GM23338 (cell line): Measurements from ENCODE around the gene DDIAS. TPM values are rescaled to one million over a fixed set of nuclear protein-coding genes. Genes with fewer than 3 reads are reported as not detected.

Source experiments
- ATAC-seq: fragments of 200-7000 bp; cut with Tn5 transposase; 3 replicates; pipeline ENCODE4 v1.9.1; 2020
- DNase-seq: peaks from one replicate; pipeline ENCODE4 v3.0.0-alpha.2; 2015; ENCODE audit warnings: low spot score
- H2AFZ ChIP-seq: fragments of 200-600 bp; sonication (generic); 2 replicates; pipeline ENCODE4 v1.8.0; 2016; ENCODE audit warnings: antibody characterized with exemption, mild to moderate bottlenecking, moderate library complexity
- H3F3A ChIP-seq: fragments of 200-600 bp; sonication (generic); replicated peaks from 2 replicates; pipeline ENCODE4 v1.8.0; 2017; ENCODE audit warnings: antibody characterized with exemption, mixed run types, low read depth
- H3K27ac ChIP-seq: fragments of 200-600 bp; sonication (generic); 2 replicates; pipeline ENCODE4 v1.6.1; 2016; ENCODE audit warnings: low read depth
- H3K27me3 ChIP-seq: fragments of 200-600 bp; sonication (generic); 2 replicates; pipeline ENCODE4 v1.8.0; 2016; ENCODE audit warnings: mild to moderate bottlenecking, mixed run types, moderate library complexity; ENCODE audit not compliant: insufficient read depth
- H3K36me3 ChIP-seq: fragments of 200-600 bp; sonication (generic); 2 replicates; pipeline ENCODE4 v1.8.0; 2016; ENCODE audit warnings: mild to moderate bottlenecking; ENCODE audit not compliant: insufficient read depth
- H3K4me1 ChIP-seq: fragments of 200-600 bp; sonication (generic); 2 replicates; pipeline ENCODE4 v1.8.0; 2016; ENCODE audit warnings: mild to moderate bottlenecking, moderate library complexity; ENCODE audit not compliant: insufficient read depth
- H3K4me2 ChIP-seq: fragments of 200-600 bp; sonication (generic); 2 replicates; pipeline ENCODE4 v1.7.1; 2017; ENCODE audit warnings: mixed run types
- H3K4me3 ChIP-seq: fragments of 200-600 bp; sonication (generic); 2 replicates; pipeline ENCODE4 v1.6.1; 2016; ENCODE audit warnings: mixed run types
- H3K79me2 ChIP-seq: fragments of 200-600 bp; sonication (generic); replicated peaks from 2 replicates; pipeline ENCODE4 v1.8.0; 2017; ENCODE audit warnings: mild to moderate bottlenecking; ENCODE audit not compliant: insufficient read depth
- H3K9me2 ChIP-seq: fragments of 200-600 bp; sonication (generic); 2 replicates; pipeline ENCODE4 v1.8.0; 2017; ENCODE audit not compliant: insufficient read depth
- H4K20me1 ChIP-seq: fragments of 200-600 bp; sonication (generic); replicated peaks from 2 replicates; pipeline ENCODE4 v1.8.0; 2017; ENCODE audit warnings: mild to moderate bottlenecking; ENCODE audit not compliant: insufficient read depth
- H3K27ac Mint-ChIP-seq: 2 replicates; pipeline ENCODE4 v1.8.0; 2020; ENCODE audit warnings: inconsistent platforms, mild to moderate bottlenecking, moderate library complexity, mixed read lengths
- H3K27me3 Mint-ChIP-seq: 3 replicates; pipeline ENCODE4 v1.8.0; 2022; ENCODE audit warnings: low read depth, mild to moderate bottlenecking, moderate library complexity, mixed read lengths, inconsistent platforms; ENCODE audit not compliant: insufficient read depth, poor library complexity
- H3K36me3 Mint-ChIP-seq: 3 replicates; pipeline ENCODE4 v1.8.0; 2021; ENCODE audit warnings: low read depth, mild to moderate bottlenecking, inconsistent platforms, moderate library complexity, mixed read lengths
- H3K4me1 Mint-ChIP-seq: 3 replicates; pipeline ENCODE4 v1.8.0; 2020; ENCODE audit warnings: mild to moderate bottlenecking, inconsistent platforms, mixed read lengths
- H3K4me3 Mint-ChIP-seq: 3 replicates; pipeline ENCODE4 v1.8.0; 2021; ENCODE audit warnings: moderate library complexity, mild to moderate bottlenecking, inconsistent platforms, mixed read lengths
- H3K9me3 Mint-ChIP-seq: 3 replicates; pipeline ENCODE4 v1.8.0; 2020; ENCODE audit warnings: moderate library complexity, mild to moderate bottlenecking, inconsistent platforms, mixed read lengths
- CREB1 ChIP-seq: fragments of 250-450 bp; sonication (Bioruptor Pico); IDR thresholded peaks from 2 replicates; pipeline ENCODE4 v1.5.0; 2020; ENCODE audit warnings: low read depth, mild to moderate bottlenecking, moderate library complexity
- ETS1 ChIP-seq: IDR thresholded peaks from 2 replicates; pipeline ENCODE4 v1.6.1; 2016; ENCODE audit warnings: antibody characterized with exemption
- EZH2 ChIP-seq: fragments of 200-600 bp; sonication (generic); IDR thresholded peaks from one replicate; pipeline ENCODE4 v1.8.0; 2017; ENCODE audit warnings: antibody characterized with exemption, mild to moderate bottlenecking, low read depth; ENCODE audit not compliant: unreplicated experiment
- EZH2phosphoT487 ChIP-seq: fragments of 200-600 bp; sonication (generic); IDR thresholded peaks from one replicate; pipeline ENCODE4 v1.8.1; 2018; ENCODE audit warnings: antibody characterized with exemption; ENCODE audit not compliant: unreplicated experiment
- JUNB ChIP-seq: IDR thresholded peaks from one replicate; pipeline ENCODE4 v1.6.1; 2016; ENCODE audit warnings: antibody characterized with exemption; ENCODE audit not compliant: unreplicated experiment
- NANOG ChIP-seq: IDR thresholded peaks from 2 replicates; pipeline ENCODE4 v1.6.1; 2016; ENCODE audit warnings: antibody characterized with exemption, borderline replicate concordance
- POLR2AphosphoS5 ChIP-seq: IDR thresholded peaks from 2 replicates; pipeline ENCODE4 v1.6.1; 2016; ENCODE audit warnings: antibody characterized with exemption, low read depth
- REST ChIP-seq: IDR thresholded peaks from one replicate; pipeline ENCODE4 v1.6.1; 2018; ENCODE audit warnings: antibody characterized with exemption; ENCODE audit not compliant: unreplicated experiment
- STAT1 ChIP-seq: IDR thresholded peaks from one replicate; pipeline ENCODE4 v1.6.1; 2016; ENCODE audit warnings: antibody characterized with exemption; ENCODE audit not compliant: unreplicated experiment
- ZNF114 ChIP-seq: fragments of 250-450 bp; sonication (Bioruptor Pico); IDR thresholded peaks from 2 replicates; pipeline ENCODE4 v1.5.0; 2020; ENCODE audit warnings: mild to moderate bottlenecking, moderate library complexity
- ZNF331 ChIP-seq: fragments of 250-450 bp; sonication (Bioruptor Pico); IDR thresholded peaks from 2 replicates; pipeline ENCODE4 v1.5.0; 2020; ENCODE audit warnings: low read depth, mild to moderate bottlenecking, moderate library complexity
- polyA plus RNA-seq: library from polyadenylated mRNA; unstranded; fragments of >200 nt; fragmentation: Nextera tagmentation; extraction: Ambion mirVana; gene quantifications from 2 replicates; pipeline ENCODE4 v1.2.1, GENCODE V29; 2016
- total RNA-seq: library from RNA; depleted of rRNA; stranded (reverse); fragments of >200 nt; shearing (Covaris generic); gene quantifications from 2 replicates; pipeline ENCODE4 v1.2.3, GENCODE V29; 2014
- TF ChIP-seq, protein P1 (sequence below), 2 experiments: fragments of 200-600 bp in 1 of 2; sonication (generic) in 1 of 2; conservative IDR thresholded peaks; 2 replicates each; pipeline versions ENCODE4 v1.5.1 to v1.6.1; 2016 to 2017; ENCODE audit warnings: antibody characterized with exemption in 2 of 2, low read depth in 2 of 2, mild to moderate bottlenecking in 2 of 2, moderate library complexity in 1 of 2
- TF ChIP-seq, protein P2 (sequence below): fragments of 250-450 bp; sonication (Bioruptor Pico); IDR thresholded peaks from 2 replicates; pipeline ENCODE4 v1.5.0; 2020; ENCODE audit warnings: mild to moderate bottlenecking, moderate library complexity

DDIAS gene
- total and polyA plus RNA-seq, 2 experiments from 2014 or later: 19.5 to 53.0 TPM

DNA sequence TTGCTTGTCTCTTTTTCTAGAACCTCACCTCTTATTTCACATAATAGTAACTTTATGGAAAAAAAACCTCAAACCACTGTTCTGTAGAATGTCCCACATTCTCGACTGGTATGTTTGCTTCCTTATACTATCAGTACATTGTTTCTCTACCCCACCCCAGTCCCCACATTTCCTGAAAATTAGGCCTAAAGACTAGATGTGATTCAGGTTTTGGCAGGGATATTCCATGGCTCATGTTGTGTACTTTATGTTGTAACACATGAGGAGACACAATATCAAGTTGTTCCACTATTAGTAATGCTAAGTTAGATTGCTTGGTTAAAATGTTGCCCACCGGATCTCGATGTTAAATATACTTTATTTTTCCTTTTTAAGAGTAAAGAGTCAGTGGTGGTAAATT, 34.7 kb downstream of the DDIAS start:
- no peaks in the 10 kb centered on the region for H3F3A ChIP-seq
- Mint-ChIP-seq H3K9me3 (no peaks in the 10 kb centered on the region), H3K27me3 (peaks cover 6% of the 10 kb centered on the region), H3K4me3 (no peak overlapping the region), H3K4me1 (no peaks in the 10 kb centered on the region), H3K27ac (no peak overlapping the region), H3K36me3 (peaks cover 31% of the 10 kb centered on the region)
- peaks cover 30% of the 10 kb centered on the region; the same call in 1 of the 2 replicates for H3K36me3 ChIP-seq
- H2AFZ ChIP-seq: no peak overlapping the region
- TF ChIP-seq NANOG (no peak), STAT1 (no peak), ETS1 (no peak), CREB1 (CRISPR knock-in tag) (no peak), POLR2AphosphoS5 (no peak), REST (no peak), ZNF114 (CRISPR knock-in tag) (no peak), JUNB (no peak), ZNF331 (no peak), EZH2 (no peak), EZH2phosphoT487 (no peak)
- TF ChIP-seq, protein P1, sequence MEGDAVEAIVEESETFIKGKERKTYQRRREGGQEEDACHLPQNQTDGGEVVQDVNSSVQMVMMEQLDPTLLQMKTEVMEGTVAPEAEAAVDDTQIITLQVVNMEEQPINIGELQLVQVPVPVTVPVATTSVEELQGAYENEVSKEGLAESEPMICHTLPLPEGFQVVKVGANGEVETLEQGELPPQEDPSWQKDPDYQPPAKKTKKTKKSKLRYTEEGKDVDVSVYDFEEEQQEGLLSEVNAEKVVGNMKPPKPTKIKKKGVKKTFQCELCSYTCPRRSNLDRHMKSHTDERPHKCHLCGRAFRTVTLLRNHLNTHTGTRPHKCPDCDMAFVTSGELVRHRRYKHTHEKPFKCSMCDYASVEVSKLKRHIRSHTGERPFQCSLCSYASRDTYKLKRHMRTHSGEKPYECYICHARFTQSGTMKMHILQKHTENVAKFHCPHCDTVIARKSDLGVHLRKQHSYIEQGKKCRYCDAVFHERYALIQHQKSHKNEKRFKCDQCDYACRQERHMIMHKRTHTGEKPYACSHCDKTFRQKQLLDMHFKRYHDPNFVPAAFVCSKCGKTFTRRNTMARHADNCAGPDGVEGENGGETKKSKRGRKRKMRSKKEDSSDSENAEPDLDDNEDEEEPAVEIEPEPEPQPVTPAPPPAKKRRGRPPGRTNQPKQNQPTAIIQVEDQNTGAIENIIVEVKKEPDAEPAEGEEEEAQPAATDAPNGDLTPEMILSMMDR (conservative IDR thresholded peaks at IDR 0.05; ENCODE audit: low read depth in 2 of 2): no peak
- TF ChIP-seq, protein P2, sequence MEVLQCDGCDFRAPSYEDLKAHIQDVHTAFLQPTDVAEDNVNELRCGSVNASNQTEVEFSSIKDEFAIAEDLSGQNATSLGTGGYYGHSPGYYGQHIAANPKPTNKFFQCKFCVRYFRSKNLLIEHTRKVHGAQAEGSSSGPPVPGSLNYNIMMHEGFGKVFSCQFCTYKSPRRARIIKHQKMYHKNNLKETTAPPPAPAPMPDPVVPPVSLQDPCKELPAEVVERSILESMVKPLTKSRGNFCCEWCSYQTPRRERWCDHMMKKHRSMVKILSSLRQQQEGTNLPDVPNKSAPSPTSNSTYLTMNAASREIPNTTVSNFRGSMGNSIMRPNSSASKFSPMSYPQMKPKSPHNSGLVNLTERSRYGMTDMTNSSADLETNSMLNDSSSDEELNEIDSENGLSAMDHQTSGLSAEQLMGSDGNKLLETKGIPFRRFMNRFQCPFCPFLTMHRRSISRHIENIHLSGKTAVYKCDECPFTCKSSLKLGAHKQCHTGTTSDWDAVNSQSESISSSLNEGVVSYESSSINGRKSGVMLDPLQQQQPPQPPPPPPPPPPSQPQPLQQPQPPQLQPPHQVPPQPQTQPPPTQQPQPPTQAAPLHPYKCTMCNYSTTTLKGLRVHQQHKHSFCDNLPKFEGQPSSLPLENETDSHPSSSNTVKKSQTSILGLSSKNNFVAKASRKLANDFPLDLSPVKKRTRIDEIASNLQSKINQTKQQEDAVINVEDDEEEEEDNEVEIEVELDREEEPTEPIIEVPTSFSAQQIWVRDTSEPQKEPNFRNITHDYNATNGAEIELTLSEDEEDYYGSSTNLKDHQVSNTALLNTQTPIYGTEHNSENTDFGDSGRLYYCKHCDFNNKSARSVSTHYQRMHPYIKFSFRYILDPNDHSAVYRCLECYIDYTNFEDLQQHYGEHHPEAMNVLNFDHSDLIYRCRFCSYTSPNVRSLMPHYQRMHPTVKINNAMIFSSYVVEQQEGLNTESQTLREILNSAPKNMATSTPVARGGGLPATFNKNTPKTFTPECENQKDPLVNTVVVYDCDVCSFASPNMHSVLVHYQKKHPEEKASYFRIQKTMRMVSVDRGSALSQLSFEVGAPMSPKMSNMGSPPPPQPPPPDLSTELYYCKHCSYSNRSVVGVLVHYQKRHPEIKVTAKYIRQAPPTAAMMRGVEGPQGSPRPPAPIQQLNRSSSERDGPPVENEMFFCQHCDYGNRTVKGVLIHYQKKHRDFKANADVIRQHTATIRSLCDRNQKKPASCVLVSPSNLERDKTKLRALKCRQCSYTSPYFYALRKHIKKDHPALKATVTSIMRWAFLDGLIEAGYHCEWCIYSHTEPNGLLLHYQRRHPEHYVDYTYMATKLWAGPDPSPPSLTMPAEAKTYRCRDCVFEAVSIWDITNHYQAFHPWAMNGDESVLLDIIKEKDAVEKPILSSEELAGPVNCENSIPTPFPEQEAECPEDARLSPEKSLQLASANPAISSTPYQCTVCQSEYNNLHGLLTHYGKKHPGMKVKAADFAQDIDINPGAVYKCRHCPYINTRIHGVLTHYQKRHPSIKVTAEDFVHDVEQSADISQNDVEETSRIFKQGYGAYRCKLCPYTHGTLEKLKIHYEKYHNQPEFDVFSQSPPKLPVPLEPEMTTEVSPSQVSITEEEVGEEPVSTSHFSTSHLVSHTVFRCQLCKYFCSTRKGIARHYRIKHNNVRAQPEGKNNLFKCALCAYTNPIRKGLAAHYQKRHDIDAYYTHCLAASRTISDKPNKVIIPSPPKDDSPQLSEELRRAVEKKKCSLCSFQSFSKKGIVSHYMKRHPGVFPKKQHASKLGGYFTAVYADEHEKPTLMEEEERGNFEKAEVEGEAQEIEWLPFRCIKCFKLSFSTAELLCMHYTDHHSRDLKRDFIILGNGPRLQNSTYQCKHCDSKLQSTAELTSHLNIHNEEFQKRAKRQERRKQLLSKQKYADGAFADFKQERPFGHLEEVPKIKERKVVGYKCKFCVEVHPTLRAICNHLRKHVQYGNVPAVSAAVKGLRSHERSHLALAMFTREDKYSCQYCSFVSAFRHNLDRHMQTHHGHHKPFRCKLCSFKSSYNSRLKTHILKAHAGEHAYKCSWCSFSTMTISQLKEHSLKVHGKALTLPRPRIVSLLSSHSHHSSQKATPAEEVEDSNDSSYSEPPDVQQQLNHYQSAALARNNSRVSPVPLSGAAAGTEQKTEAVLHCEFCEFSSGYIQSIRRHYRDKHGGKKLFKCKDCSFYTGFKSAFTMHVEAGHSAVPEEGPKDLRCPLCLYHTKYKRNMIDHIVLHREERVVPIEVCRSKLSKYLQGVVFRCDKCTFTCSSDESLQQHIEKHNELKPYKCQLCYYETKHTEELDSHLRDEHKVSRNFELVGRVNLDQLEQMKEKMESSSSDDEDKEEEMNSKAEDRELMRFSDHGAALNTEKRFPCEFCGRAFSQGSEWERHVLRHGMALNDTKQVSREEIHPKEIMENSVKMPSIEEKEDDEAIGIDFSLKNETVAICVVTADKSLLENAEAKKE (CRISPR knock-in tag): no peak
- ATAC-seq (no peak), DNase-seq (no peak)
- no peaks in the 10 kb centered on the region for H3K9me2 ChIP-seq
- H4K20me1 ChIP-seq: no peaks in the 10 kb centered on the region
- H3K4me1 ChIP-seq: no peaks in the 10 kb centered on the region
- H3K27ac ChIP-seq: no peak overlapping the region
- H3K4me2 ChIP-seq: no peak overlapping the region
- H3K79me2 ChIP-seq: no peaks in the 10 kb centered on the region
- no peaks in the 10 kb centered on the region for H3K27me3 ChIP-seq
- H3K4me3 ChIP-seq: no peak overlapping the region
